ENCODE measurements around the gene COL3A1.

Gene COL3A1

DNA sequence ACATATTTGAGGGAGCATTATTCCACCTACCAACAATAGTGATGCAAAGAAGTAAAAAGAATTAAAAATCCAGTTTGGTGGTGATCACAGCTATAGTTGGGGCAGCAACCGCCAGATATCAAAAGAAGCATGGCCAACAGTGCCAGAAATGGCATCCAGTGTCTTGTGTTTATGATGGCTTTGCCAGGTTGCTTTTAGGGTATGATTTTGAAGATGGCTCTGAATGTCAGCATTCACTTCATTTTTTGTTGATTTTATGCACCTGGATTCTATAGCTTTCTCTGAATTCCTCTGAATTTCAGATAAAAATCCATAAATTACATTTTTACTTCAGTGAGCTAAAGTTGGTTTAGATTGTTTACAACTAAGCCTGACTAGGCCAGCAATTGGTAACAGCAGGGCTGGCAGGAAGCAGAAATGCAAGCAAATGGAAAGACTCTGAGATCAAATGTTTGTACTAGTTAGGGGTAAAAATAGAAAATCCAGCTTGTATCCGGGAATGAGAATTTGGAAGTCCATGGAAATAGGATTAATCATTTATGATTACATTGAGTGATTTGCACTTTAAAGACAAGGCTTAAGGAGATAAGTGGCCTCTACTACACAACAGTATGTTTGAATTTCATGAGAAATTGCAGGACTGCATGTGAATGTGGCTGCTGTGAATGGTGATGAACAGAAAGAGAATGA is 40.4 kb downstream of the COL3A1 start:
- DNase-seq (ENCODE audit: extremely low read depth in 1 of 2, low read depth in 1 of 2), result no peak

DNA sequence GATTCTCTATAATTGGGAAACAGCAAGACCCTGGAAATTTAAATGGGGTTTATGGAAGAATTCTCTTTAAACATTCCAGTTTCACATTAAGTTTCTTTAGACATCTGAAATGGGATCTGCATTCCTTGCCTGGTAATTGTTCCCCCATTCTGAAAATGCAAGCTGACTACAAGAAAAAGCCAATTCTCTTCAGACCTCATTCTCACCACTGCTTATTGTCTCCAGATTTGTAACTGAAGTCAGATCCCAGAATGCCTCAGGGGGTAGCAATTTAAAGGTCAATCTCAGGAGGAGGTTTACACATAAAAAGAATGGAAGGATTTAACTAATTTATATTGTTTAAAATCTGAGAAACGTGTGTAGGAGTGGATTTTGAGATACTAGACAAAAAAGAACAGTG is 41.2 kb downstream of the COL3A1 start:
- DNase-seq (ENCODE audit: extremely low read depth in 1 of 2, low read depth in 1 of 2), result no peak

DNA sequence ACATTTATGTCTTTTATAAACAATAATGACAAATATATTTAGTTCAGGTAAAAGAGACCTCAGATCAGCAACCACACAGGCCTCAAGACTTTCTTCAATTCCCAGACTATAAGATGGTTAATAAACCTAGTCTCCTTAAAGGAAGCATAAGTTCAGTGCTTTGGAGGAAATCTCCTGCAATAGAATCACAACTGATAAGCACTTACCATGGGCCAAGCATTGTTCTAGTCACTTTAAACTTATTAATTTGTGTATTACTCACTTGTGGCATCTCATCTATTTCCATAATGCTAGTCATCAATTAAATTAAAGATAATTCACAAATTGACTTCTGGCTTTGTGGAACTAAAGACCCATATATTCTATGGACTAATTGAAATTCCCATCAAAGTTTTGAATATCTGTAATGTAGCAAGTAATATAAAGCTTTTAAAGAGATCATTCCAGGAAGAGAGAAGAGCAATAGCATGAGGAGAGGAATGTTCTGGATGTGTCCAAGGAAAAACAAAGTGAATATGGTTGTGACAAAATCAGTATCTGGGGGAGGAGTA is 42.2 kb downstream of the COL3A1 start:
- DNase-seq (ENCODE audit: extremely low read depth in 1 of 2, low read depth in 1 of 2), result no peak

DNA sequence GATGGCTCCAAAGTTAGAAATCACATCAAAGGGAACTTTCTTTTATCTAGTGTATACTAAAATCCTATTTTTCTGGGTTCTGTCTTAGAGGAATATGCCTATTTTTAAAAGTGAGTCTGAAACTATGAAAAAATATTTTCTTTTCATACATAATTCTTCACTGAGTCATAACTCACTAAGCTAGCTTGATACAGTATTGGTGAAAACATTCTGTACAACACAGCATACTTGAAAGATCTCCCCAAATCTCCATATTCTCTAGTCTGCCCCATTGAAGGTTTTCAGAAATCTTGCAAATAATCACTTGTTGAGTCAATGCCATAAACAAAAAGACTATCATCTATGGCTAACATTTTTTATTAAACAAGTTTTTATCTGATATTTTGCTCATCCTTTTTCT is 44.5 kb downstream of the COL3A1 start:
- no peak for DNase-seq (ENCODE audit: extremely low read depth in 1 of 2, low read depth in 1 of 2)

DNA sequence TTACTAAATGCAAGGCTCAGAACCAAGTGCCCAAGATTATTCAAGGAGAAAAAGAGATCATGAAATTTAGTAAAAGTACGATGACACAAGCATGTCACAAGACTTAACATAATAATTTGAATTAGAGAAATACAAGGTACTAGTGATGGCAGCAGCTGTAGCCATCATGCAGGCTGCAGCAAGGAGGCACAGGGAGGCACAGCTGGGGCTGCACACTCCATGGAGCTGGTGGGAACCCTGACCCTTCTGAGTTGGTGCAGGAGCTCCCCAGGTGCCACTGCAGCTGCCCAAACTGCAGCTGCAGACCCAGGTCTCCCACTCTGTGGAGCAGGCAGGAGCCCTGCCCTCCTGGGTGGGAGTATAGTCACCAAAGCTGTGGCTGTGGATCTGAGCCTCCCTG is 46.0 kb downstream of the COL3A1 start:
- no peak for DNase-seq (ENCODE audit: extremely low read depth in 1 of 2, low read depth in 1 of 2)

DNA sequence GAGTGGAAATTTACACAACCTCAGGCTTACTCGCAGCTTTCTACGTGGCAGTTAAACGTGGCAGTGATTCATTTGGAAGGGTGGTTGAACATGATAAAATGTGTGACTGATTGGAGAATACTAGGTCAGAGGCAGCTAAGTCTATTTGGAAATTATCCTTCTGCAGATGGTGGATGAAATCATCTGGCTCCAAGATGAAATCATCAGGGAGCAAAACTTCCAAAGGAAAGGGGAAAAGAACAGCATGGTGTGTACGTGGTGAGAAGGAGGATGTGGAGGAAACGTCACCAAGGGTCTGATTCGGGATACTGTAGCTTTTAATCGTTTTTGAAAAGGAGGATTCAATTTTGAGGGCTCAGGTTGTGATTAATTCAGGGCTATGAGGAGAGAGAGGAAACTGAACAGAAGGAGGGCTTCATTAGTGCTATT is 47.9 kb downstream of the COL3A1 start:
- no peak for DNase-seq (ENCODE audit: extremely low read depth in 1 of 2, low read depth in 1 of 2)

DNA sequence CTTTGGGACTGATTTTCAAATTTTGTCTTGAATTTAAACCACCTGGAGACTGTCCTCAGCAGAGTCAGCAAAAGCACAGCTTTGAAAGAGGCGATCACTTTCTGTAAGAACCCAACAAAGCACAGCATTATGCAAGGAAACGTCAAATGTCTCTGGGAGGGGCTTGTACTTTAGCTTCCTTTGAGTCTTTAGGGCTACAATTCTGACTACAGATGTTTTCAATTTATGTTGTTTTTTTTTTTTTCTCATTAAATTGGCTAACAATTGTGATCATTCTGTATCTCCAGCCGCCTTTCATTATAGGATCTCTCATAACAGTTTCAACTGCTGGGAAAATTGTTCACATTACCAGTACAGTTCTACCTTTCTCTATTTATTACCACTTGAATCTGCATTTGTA is 48.3 kb downstream of the COL3A1 start:
- DNase-seq (ENCODE audit: extremely low read depth in 1 of 2, low read depth in 1 of 2), result no peak

DNA sequence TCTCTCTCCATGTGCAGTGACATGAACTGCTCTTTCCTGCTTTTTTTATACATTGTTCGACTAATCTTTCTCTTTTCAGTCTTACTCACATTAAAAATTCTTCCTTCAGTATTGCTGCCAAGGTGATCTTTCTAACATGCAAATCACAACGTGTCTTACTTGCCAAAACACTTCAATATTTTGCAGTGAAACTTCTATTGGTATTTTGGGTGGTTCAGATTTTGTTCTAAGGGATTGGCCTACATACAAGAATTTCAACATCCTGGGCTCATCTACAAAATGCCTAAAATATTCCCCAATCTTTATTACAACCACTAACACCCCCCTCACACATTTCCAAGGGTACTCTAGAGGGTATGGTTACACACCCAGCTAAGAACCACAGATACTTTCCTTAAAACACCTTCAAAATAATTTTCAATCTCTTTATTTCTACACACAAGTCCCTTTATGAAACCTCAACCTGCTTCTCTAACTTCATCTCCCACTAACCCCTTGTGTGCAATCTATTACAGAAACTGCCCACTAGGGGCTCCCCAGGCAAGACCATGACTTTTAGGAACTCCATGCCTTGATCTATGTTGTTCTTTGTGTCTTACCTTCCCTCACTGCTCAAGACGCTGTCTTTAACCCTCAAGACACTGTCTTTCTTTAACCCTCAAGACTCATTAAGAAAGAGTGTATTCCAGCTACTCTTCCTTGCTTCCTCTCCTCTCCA is 50.9 kb downstream of the COL3A1 start:
- DNase-seq (ENCODE audit: extremely low read depth in 1 of 2, low read depth in 1 of 2), result no peak

DNA sequence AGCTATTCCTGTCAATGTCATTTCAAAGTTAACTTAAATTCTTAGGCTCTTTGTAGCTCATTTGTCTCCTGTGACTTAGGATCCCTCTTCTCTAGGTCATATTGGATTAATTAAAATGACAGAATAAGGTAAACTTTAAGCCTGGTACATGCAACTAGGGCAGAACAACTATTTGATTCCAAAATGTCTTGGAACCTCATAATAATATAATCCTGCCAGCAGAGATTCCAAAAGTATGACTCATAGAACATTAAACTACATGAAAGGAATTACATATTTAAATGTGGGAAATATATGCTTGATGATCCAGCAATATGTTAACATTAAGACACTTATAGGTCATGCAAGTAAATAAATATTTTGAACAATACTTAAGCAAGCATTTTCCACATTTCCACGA is 63.3 kb downstream of the COL3A1 start:
- no peak for DNase-seq (ENCODE audit: extremely low read depth in 1 of 2, low read depth in 1 of 2)

DNA sequence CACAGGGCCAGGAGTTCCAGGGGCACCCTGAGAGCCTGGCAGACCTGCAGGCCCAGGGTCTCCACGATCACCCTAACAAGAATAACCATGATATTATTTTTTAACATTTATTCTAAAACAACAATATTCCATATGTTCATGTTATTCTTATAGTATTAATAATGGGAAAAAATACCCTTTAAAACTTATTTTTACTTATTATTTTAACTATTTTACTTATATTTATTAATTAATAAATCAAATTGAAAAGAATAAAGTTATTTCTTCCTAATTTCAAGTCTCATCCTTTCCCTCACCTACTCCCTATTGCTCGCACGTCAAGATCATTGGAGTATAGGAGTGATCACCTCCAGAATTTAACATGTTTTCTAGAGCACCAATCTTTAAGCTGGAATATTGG is 71.7 kb downstream of the COL3A1 start:
- DNase-seq (ENCODE audit: extremely low read depth in 1 of 2, low read depth in 1 of 2), result no peak

DNA sequence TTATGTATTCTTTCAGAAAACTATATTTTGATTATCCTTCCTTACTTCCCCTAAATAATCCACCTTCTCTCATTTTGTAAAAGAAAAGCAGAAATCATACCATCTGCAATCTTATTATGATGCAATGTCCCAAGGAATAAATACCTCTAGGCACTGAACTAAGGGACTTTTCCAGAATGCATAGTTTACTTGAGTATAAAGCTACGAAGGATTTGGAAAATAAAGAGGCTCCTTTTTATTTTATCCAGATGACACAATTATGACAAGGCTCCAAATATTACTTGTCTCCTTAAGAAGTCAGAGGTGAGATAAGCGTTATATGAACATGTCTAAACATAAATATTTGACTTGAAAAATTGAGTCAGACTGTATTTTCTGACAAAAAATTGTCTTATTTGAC is 72.1 kb downstream of the COL3A1 start:
- DNase-seq (ENCODE audit: extremely low read depth in 1 of 2, low read depth in 1 of 2), result no peak

DNA sequence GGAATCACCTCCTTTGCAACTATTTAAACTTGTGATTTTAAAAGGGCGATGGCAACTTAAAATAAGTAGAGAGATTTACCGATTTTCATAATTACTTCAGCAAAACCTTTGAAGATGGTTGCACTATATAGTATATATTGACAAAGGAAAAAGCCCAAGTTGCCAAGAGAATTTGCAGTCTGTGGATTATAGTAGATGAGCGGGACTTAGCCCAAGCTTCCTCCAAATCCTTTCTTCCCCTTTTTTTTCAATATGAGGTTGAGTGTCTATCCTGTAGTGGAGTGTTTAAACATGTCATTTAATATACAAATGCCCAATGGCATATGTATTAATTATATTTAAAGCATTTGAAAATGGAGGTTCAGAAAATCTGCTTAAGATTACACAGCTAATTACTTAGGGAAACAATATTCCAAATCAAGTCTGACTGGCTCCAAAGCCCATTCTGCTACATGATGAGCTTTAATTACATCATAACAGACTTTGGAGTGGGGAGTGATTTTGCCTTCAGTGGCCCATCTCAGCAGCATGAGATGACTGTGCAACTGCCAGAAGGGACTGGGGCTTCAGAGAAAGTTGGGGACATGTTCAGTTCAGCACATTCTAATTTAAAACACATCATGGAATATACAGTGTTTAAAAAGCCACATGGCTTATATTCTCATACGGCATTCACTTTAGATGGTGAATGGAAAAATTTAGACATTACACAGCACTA is 73.2 kb downstream of the COL3A1 start:
- no peak for DNase-seq (ENCODE audit: extremely low read depth in 1 of 2, low read depth in 1 of 2)

DNA sequence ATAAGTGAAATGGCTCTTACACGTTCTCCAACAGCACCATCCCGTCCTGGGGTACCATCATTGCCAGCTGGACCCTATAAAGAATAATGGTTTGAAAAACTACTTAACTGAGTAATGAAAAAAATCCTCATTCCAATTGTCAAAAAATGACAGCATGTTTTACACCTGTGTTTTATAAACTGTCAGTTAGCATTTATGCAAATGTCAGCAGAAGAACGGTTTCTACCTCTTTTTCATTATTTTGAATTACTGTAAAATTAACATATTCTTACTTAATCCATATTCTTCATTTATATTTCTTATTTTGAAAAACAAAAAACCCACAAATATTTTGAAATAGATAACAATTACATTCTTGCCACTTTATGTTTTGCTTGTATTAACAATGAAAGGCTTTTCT is 74.0 kb downstream of the COL3A1 start:
- no peak for DNase-seq (ENCODE audit: extremely low read depth in 1 of 2, low read depth in 1 of 2)

DNA sequence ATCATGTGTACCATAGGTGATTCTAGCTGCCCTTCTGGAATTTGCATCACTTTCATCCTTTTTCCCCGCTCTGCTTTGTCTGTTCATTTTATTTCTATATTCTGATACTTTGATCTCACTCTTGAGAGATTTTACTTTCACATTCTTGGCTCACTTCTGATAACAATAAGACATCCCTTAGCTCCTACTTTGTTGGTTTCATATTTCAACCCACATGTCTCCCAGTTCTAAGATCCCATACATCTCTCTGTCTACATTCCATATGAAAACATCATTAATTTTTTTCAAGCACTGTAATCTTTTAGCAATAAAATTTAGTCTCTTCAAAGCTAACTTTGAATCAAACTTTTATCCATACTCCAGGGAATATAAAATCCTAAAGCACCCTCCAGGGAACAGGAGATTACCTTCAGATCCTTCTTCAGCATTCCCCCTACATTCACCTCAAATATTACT is 75.6 kb downstream of the COL3A1 start:
- DNase-seq (ENCODE audit: extremely low read depth in 1 of 2, low read depth in 1 of 2), result no peak

DNA sequence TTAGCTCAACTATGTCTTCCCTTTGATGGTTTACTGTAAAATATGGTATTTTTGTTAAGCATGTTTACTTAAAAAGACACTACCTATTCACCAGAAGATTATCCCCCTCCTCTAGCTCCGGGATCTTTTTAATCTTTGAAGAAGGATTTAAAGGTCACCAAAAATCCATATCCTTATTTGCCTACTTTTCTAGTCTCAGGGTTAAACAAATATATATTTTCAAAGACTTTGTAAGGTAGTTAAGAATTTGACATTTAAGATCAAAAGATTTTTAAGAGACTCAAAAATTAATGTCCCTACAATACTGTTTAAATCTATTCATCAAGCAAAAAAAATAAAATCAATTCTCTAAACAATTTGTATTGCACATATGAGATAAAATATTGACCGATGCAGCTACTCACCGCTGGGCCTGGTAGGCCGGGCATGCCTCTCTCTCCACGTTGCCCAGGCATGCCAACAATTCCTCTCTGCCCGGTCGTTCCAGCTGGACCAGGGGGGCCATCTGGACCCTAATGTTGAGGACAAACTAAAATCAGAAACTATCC is 76.1 kb downstream of the COL3A1 start:
- DNase-seq (ENCODE audit: extremely low read depth in 1 of 2, low read depth in 1 of 2), result no peak

DNA sequence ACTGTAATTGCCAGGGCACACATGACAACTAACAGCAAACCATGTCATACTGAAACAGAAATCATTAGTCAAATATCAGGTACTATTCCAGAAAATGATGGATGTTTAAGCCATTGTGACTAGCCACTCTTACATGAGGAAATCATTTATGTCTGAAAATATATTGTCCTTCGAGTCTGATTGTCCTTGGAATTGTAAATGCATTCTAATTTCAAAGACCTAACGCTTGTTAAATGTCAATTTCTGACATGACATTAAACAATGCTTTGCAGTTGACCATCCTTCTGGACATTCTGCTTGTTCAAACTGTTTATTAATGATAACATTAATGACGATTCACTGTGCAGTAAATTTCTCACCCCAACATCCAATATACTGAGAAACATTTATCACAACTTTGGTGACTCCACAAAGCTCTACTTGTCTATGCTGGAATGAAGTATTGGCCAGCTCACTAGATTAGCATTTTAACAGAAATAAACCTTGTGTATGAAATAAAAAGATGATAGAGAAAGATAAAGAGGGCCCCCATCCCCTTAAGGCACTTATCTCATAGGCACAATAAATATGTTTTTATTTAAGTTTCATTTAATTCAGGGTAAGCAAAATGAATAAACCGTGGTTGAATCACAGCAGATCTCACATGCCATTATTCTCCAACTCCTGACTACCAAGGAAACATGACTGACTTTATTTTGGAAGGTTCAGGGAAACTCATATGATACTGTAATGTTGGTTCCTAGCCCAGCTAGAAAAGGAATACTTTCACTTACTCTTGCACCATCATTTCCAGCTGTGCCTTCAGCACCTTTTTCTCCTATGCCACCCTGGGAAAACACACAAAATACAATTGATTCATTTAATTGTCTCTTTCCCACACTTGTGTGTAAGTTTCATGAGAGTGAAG is 82.3 kb downstream of the COL3A1 start:
- no peak for DNase-seq (ENCODE audit: extremely low read depth in 1 of 2, low read depth in 1 of 2)

DNA sequence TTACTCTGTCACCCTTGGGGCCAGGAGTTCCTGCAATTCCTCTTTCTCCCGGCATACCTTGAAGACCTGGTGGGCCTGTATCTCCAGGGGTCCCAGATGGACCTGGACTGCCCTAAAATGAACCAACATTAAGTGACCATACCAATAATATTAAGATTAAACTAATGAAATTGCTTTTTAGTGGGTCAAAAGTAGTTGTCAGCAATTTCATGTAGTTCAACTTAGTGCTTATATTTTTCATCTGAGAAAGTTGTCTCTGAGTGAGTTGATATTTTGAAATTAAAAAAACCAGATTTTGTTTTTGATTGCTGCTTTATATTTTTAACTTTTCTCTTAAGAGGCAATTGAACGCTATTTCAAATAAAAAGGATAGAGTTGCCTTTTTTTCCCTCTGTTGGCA is 83.1 kb downstream of the COL3A1 start:
- DNase-seq (ENCODE audit: extremely low read depth in 1 of 2, low read depth in 1 of 2), result no peak

DNA sequence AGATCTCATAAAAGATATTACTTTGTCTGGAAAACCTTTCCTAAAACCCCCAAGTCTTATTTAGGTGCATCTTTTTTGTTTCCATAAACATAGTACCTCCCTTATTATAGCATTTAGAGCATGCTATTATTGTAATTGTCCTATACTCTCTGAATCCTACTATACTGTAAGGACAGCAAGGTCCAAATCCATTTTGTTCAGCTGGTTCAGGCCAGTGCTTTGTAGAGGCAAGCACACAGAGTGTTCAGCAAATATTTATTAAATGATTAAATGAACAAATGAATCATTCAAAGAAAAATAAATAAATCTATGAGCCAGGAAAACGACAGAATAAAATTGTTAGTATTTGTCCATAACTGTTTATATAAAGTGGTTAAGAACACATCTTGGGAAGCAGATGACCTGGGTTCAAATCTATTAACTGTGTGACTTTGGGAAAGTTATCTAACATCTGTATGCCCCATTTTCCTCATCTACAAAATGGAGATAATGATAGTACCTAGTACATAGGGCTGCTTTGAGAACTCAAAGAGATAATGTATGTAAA is 86.0 kb downstream of the COL3A1 start:
- no peak for DNase-seq (ENCODE audit: extremely low read depth in 1 of 2, low read depth in 1 of 2)
